ENCODE data around the gene FBLN1.
A peak's percentile ranks its signal among the peaks of the same experiment; 100 is the strongest.
"Not testable (repeated sequence)": the region's sequence is repeated elsewhere in the genome, so short reads cannot be mapped to it uniquely, and the experiment has no call there.

FBLN1 gene

DNA sequence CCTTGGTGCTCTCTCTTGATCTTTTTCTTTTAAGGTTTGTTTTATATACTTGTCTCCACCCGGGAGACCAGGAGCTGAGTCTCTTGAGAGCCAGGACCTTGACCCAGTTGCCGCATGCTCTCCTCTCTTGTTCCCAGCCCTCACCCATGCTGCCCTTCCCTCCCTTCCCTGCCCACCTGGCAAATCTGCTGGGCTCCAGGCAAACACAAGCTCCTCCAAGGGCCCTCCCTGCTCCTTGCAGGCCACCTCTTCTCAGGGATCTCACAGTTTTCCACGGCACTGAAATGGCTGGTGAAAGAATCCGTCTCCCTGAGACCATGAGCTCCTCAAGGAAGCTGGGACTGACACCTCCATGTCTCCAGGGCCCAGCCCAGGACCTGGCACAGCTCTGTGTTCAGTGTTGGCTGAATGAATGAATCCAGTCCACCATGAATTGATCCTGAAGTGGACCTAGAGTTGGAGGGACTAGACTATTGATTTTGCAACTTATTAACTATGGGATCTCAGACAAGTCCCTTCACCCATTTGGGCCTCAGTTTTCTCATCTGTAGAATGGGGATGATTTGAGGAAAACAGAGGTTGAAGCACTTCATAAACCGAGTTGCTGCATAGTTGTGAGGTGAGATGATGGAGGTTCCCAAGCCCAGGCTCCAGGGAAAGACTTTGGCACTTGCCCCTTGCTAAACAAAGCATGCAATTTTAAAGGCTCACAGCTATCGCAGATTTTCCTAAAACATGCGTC is 25.1 kb upstream of the FBLN1 start:
- no peak for DNase-seq (ENCODE audit: low read depth)

DNA sequence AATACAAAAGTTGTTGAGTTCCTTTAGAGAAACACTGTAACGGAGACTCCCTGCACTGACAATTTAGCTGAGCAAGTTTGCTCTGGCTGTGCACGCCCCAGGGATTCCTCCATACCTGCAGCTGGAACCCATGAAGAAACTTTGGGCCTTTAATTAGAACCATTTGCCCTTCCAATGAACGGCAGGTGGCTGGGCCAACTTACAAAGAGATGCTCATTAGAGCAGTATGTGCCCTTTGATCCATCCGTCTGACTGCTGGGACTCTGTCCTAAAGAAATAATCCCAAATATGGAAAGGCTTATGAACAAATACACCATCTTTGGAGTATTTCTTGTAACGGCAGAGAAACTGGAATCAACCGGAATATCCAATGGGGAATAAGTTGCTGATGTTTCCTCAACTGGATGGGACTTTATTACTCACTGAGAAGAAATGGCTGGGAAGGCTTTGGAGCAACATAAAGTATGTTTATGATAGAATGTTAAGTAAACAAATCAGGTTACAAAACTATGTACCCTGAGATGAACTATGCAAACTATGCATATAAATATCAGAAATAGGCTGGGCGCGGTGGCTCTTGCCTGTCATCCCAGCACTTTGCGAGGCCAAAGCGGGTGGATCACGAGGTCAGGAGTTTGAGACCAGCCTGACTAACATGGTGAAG is 24.4 kb upstream of the FBLN1 start:
- peak; percentile 78 for DNase-seq (ENCODE audit: low read depth)

DNA sequence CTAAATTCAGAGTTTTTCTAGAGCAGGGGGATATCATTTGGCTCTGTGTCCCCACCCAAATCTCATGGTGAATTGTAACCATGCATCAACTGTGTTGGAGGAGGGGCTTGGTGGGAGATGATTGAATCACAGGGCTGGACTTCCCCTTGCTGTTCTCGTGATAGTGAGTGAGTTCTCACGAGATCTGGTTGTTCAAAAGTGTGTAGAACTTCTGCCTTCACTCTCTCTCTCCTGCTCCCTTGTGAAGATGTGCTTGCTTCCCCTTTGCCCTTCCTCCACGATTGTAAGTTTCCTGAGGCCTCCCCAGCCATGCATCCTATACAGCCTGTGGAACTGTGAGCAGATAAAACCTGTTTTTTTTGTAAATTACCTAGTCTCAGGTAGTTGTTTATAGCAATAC is 22.0 kb upstream of the FBLN1 start:
- DNase-seq (ENCODE audit: low read depth): no peak

DNA sequence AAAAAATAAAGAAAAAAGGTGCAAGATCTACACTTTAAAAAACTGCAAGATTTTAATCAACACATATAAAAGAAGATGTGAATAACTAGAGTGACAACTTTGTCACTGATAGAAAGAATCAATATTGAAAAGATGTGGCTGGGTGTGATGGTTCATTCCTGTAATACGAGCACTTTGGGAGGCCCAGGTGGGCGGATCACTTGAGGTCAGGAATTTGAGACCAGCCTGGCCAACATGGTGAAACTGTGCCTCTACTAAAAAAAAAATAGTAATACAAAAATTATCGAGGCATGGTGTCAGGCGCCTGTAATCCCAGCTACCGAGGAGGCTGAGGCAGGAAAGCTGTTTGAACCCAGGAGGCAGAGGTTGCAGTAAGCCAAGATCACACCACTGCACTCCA is 21.0 kb upstream of the FBLN1 start:
- DNase-seq (ENCODE audit: low read depth): no peak

DNA sequence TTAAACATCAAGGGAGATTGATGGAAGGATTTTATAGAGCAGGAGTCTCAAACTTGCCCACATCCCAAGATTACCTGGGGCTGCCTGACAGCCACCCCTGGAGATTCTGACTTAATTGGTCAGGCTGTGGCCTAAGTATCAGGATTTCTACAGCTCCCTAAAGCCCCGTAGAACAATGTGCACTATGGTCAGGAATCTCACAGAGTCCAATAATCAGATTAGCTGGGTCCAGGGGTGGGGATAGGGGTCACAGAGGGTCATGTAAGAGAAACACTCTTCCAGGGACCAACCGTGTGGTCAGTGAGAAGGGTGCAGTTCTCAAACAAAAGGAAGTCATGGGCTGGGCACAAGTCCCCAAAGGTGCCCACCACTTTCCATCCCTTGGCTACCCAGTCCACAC is 20.5 kb upstream of the FBLN1 start:
- no peak for DNase-seq (ENCODE audit: low read depth)

DNA sequence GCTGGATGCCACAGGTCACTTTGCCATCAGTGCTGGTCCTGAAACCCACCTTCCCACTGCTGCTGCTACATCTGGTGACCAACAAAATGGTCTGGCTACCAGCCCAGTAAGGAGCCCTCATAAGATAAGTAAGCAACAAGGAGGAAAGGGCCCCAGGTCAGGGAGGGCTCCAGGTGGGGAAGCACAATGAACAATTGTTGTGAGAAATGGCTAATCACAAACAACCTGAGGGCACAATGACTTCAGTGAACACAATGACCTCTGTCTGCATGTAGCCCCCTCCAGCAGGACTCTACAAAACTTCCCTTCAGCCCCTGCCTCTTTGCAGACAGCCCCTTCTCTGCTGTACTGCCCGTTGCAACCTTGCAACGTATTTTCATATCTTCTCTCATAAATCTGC is 19.4 kb upstream of the FBLN1 start:
- DNase-seq (ENCODE audit: low read depth): no peak

DNA sequence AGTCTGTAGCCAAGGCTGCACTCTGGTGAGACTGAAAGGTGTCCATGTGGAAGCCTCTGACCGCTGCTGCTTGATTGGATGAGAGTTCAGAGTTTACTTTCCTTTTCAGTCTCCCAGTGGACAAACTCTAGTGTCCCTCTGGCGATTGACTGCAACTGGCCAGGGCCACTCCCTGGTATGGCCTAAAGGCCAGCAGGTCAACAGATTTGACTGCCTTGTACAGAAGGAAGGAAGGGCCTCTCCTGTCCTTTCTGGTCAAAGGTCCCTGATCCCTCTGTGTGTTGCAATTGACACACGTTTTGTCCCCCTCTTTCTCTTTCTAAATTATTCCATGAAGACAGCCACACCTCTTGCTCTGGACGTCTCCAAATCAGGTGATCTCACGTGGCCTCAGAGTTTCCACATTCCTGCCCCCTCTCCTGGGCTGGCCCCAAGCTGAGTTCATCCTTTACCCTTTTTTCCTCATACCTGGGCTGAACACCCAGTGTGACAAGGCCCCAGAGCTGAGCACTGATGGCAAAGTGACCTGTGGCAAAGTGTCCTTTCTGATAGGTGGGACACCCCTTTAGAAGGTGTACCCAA is 18.7 kb upstream of the FBLN1 start:
- no peak for DNase-seq (ENCODE audit: low read depth)

DNA sequence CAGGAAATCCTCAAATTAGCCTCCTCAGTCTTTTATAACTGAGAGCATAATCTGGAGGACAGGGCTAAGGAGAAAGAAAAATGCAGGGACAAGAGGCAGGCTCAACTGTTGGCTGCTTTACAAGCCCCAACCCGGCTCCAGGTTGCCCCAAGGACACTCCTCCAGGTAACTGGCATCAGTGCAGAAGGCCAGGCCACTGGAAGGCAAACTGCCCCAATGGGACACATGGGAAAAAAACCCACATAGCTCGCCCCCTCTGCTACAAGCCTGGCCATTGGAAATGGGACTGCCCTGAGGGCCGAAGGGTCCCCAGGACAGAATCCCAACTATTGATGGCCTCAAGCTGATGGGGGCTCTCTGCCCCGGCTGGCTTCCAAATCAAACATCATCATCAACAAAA is 17.9 kb upstream of the FBLN1 start:
- DNase-seq (ENCODE audit: low read depth): no peak

DNA sequence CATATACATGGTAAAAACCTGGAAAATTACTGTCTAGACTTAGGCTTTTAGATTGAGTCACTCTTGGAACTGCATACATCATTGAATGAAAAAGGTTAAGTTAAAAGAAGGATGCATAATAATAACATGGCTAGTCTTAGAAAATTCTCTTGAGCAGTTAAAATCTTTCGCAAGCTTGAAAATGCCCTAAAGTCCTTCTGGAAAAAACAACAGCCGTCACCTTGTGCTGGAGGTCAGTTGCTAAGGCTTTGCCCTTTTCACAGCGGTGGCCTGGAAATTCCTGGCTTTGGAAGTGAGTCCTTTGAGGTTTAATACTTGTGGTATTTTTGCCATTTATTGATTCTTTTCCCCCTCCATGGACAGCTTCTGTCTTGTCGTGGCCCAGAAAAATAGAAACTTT is 17.4 kb upstream of the FBLN1 start:
- DNase-seq (ENCODE audit: low read depth): no peak

DNA sequence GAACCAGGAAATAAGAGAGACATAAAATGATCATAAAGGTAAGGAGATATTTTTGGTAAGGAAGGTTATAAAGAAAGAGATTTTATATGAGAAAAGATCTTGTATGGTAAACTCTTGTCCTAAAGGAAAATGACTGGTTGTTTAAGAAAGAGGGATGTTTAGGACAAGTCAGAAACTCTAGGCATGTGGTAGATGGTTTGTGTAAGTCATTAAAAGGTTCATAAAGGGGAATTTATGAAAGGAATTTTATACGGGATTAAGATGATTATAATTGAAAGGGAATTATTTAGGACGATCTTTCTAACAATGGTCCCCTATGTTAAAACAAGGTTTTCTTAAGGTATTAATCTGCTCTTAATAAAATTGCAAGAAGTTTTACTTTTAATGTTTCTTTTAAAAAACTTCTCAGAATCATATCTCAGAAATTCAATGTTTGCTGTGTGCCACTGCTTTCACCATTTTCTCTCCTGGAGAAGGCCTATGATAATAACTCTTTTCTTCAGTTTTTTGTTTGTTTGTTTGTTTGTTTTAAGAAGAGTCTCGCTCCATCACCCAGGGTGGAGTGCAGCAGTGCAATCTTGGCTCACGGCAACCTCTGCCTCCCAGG is 13.8 kb upstream of the FBLN1 start:
- DNase-seq (ENCODE audit: low read depth): no peak

DNA sequence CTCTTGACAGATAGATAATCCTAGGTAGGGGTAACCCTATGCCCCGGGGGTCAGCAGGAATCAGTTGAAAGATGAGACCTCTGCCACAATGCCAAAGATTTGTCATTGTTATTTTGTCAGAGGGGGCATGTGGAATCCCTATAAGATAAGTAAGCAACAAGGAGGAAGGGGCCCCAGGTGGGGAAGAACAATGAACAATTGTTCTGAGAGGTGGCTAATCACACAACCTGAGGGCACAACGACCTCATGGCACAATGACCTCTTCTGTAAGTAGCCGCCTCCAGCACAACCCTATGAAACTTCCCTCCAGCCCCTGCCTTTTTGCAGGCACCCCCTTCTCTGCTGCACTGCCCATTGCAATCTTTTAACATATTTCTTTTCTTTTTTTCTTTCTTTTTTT is 11.8 kb upstream of the FBLN1 start:
- no peak for DNase-seq (ENCODE audit: low read depth)

DNA sequence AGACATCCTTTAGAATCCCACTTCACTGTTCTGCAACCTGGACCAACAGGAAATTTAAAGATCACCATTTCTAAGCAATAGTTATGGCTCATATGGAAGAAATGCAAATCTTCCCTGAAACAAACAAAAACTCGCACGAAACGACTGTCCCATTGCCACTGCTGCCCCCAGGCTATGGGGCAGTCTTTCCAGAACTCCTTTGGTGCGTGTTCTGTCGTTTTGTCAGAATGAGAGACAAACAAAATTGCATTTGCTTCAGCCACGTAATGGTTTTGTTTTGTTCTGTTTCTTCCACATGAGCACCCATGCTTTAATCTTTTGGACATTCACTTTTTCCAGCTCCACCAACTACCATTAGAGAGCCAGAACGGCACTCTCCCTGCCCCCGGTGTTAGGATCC is 10.8 kb upstream of the FBLN1 start:
- DNase-seq (ENCODE audit: low read depth): no peak

DNA sequence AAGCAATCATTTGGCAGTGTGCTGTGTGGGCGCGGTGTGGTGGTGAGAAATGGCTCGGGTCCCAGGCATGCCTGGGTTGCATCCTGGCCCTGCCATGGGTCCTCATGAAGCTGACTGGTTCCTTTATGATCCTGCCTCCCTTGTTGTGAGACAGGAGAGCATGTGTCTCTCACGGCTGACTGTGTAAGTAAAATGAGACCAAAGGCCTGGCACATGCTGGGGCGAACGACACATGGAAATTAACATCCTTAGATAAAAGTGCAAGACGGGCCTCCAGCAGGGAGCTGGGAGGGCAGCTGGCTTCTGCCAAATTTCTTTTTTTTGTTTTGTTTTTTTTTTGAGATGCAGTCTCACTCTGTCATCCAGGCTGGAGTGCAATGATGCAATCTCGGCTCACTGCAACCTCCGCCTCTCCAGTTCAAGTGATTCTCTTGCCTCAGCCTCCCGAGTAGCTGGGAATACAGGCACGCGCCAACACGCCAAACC is 9.4 kb upstream of the FBLN1 start:
- no peak for DNase-seq (ENCODE audit: low read depth)

DNA sequence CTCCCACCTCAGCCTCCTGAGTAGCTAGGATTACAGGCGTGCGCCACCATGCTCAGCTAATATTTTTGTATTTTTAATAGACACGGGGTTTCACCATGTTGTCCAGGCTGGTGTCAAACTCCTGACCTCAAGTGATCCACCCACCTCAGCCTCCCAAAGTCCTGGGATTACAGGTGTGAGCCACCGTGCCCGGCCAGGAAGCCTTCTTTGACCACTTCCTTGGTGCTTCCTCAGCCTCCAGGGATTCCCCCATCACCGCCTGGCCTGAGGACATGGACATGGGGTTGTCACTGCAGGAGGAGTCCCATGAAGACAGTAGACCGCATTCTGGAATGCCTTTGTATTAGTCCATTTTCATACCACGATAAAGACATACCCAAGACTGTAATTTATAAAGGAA is 8.4 kb upstream of the FBLN1 start:
- DNase-seq (ENCODE audit: low read depth): not testable (repeated sequence)

DNA sequence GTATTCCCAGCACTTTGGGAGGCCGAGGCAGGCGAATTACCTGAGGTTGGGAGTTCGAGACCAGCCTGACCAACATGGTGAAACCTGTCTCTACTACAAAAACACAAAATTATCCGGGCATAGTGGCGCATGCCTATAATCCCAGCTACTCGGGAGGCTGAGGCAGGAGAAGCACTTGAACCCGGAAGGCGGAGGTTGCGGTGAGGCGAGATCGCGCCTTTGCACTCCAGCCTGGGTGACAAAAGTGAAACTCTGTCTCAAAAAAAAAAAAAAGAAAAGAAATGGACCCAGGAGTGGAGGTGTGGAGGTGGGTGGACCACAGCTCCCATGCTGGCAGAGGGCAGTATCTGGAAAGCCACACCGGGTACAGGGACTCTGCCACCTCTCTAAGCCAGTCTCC is 7.1 kb upstream of the FBLN1 start:
- not testable (repeated sequence) for DNase-seq (ENCODE audit: low read depth)

DNA sequence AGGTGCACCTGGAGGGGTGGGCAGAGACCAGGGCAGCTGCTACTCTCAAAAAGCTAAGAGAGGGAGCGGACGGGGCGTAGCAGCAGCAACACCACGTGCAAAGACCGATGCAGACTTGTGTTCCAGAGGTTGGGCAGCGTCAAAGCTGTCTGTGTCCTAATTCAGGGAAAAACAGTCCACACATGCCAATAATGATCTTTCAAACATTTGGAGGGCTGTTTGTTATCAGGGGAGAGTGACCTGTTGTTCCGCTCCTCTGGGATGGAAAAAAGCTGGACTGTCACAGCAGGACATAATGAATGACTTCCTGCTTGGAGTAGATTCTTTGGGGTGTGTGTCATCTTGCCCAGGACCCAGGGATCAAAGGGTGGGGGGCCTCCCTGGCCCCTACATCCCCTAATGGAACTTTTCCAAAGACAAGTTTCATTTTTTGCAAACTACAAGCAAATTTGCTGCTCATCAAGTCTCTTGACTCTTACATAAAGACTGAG is 6.2 kb upstream of the FBLN1 start:
- no peak for DNase-seq (ENCODE audit: low read depth)

DNA sequence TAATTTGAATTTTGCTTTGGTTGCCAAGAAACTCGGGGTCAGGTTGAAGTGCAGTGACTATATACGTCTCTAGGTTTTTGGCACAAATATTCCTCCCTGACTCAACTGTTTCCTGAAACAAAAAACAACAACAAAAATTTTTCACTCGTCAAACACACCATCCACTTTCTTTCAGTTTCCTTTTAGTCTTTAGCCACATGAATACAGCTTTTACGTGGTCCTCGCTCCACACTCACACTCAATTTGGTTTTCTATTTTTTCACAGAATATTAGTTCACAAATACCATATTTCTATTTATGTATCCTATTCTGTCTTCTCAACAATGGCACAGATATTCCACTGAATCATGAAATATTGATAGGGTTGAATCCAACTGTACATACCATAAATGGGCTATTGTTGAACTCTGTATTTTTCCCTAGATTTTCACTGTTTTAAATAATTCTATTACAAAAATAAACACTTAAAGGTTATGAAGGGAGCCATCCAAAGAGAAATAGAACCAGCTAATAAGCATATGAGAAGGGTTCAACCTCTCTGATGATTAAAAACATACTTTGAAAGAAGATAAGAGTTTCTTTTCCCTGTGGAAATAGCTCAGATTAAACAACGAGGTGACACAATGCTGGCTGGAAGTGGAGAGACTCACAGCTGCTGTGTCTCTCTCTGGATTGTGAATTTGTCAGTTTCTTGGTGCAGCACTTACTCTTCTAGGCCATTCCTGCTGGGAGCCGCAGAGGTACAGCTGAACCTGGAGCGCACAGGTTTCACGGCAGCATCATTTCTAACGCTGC is 5.1 kb upstream of the FBLN1 start:
- no peak for DNase-seq (ENCODE audit: low read depth)

DNA sequence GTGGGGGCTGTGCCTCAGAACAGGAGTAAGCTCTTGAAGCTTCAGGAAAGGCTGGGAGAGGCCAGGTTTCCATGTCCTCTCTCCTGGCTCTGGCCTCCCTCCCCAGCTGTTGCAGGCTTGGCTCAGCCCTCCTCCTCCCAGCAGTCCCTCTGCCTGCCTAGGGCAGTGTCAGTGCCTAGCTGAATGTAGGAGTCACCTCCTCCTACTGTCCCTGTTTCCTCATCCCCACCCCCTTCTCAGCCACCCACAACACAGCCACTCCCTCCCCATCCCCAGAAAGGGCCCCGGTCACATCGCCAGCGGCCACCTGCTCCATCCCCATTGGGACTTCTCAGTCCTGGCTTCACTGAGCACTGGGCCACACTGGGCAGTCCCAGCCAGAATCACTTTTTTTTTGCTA is 2.9 kb upstream of the FBLN1 start:
- no peak for DNase-seq (ENCODE audit: low read depth)

DNA sequence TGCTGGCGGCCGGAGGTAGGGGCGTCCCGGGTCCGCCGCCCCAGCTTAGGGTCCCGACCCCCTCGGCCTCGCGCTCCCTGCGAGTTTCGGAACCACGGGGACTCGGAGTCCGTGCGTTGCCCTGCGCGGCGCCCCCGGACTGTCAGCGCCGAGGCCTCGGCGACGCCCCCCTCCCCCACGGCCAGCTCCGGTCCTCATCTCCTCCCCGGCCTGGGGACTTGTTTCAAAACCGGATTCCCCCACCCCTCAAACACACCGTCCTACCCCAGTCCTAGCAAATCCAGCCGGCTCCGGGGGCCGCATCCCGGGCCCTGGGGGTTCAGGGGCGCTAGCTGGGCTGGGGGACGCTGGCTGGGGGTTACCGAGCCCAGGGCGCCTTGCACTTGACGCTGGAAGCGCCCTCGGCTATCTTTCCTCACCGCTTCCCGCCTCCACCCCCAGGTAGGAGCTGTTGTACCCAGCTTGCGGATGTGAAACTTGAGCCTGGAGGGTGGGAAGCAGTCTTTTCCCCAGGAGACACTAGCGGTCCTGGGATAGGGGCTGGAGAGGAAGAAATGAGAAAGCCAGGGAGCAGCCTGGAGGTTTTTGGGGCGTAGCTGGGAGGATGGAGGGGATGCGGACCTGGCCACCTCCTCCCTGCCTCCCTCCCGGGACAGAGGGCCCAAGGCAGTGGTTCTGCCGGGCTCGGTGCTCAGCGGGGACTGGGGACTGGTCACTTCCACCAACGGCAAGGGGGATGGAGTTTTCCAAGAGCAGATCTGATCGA is 550 bp downstream of the FBLN1 start:
- DNase-seq (ENCODE audit: low read depth): no peak

DNA sequence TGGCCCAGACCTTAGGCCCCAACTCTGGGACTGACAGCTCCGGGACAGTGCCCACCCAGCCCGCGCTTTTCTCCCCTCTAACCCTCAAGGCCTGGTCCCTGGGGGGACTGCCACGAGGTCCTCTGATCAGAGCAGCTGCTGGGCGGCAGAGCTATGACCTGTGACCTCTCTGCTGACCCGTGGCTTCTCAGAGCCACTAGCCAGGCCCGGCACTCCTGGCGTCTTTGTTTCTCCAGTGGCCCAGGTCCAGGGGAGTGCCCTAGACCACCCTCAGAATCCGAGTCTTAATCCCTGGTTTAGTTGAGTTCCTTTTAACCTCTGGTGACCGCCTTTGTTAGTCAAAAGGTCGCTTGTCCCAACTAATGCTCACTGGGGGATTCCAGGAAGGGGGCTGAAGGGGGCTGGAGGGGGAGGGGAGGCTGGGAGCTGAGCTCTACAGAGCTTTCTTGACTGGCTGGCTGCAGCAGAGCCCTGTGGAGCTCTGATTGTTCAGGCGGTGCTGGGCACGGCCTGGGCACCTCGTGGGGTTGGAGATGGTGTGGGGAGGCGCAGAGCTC is 1.2 kb downstream of the FBLN1 start:
- DNase-seq (ENCODE audit: low read depth): no peak

Data from amniotic epithelial cell (primary cell).